IPS-15b (cell line): ENCODE measurements around the gene RPN1.

ENCODE experiments used
- H3K27me3 ChIP-seq: one replicate; pipeline ENCODE4 v1.6.1; 2013; ENCODE audit warnings: low read length; ENCODE audit not compliant: control insufficient read depth, insufficient read depth
- H3K36me3 ChIP-seq: one replicate; pipeline ENCODE4 v1.6.1; 2013; ENCODE audit warnings: low read length; ENCODE audit not compliant: control insufficient read depth, insufficient read depth
- H3K4me1 ChIP-seq: one replicate; pipeline ENCODE4 v1.6.1; 2013; ENCODE audit warnings: mild to moderate bottlenecking, low read length; ENCODE audit not compliant: control insufficient read depth, insufficient read depth
- H3K4me3 ChIP-seq: one replicate; pipeline ENCODE4 v1.5.1; 2013; ENCODE audit warnings: low read depth, low read length
- H3K9ac ChIP-seq: one replicate; pipeline ENCODE4 v1.6.1; 2013; ENCODE audit warnings: low read depth, mild to moderate bottlenecking, low read length
- H3K9me3 ChIP-seq: one replicate; pipeline ENCODE4 v1.6.1; 2013; ENCODE audit warnings: mild to moderate bottlenecking, low read length; ENCODE audit not compliant: control insufficient read depth, insufficient read depth

Gene RPN1

GRCh38 chr3:128572644-128573105 lies 77.9 kb downstream of the RPN1 start:
- no peaks in the 10 kb centered on the region for H3K36me3 ChIP-seq
- H3K4me3 ChIP-seq: no peak overlapping the region
- no peaks in the 10 kb centered on the region for H3K27me3 ChIP-seq
- no peaks in the 10 kb centered on the region for H3K9me3 ChIP-seq
- H3K9ac ChIP-seq: no peak overlapping the region
- H3K4me1 ChIP-seq: peaks cover 10% of the 10 kb centered on the region

DNA sequence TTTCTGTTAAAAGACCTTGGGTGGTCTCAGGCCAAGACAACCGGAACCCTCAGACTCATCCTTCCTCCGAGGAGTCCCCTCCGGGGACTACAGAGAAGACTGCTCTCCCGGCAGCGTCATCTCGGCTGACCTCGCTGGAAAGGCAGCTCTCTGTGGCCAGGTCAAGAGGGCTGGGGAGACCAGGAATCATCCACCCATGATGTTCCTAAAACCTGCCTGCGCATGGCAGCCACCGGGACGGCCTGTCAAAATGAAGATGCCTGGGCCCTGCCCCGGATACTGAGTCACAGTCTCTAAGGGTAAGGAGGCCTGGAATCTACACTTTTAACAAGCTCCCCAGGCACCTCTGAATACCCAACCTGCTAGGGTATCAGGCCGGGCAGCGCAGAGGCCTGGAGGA lies 78.6 kb downstream of the RPN1 start:
- no peak overlapping the region for H3K9ac ChIP-seq
- no peaks in the 10 kb centered on the region for H3K27me3 ChIP-seq
- H3K4me1 ChIP-seq: peaks cover 12% of the 10 kb centered on the region
- no peaks in the 10 kb centered on the region for H3K9me3 ChIP-seq
- H3K4me3 ChIP-seq: no peak overlapping the region
- no peaks in the 10 kb centered on the region for H3K36me3 ChIP-seq
